Middle frontal gyrus (tissue), 1 donor: Measurements from ENCODE around the gene VPS45.
"Not testable (repeated sequence)": the region's sequence is repeated elsewhere in the genome, so short reads cannot be mapped to it uniquely, and the experiment has no call there.

Source experiments
- DNase-seq: peaks from one replicate; pipeline ENCODE4 v3.0.0-alpha.2; 2015; ENCODE audit warnings: low spot score; ENCODE audit errors: extremely low spot score

VPS45 gene

DNA sequence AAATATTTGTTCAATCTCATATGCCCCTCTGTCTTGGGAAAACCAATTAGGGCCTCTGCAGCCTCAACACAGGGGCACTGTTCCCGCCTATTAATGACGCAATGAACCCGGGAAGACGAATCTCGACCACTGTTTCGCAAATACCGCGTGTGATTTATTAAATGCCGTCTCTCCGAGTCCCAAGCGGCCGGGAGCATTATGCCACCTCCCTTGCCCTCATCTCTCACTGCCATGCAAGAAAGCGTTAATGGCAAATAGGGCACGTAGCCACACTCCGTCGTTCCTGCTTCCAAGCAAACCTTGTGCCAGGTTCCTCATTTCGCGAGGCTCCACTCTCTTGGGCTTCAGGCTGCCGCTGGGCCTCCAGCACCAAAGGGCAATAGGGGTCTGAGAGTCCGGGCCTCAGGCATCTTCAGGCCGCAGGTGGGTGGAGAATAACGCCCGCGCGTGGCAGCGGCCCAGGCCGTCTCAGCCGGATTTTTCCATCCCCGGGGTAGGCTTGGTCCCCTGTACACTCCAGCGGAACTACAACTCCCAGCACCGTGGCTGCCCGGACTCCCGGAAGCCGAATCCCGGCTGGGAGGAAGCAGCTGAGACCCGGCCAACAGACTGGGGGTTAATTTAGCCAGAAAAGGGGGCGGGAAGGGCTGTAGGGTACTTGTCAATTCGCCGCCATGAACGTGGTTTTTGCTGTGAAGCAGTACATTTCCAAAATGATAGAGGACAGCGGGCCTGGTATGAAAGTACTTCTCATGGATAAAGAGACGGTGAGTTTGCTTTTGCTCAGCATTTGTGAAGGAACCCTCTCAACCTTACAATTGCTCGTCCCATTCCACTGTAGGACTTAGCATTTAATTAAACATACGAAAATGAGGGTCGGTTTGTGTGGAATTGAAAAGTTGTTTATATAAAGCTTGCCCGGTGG, at the start of gene VPS45:
Gene VPS45 (plus strand): TSS at position 593 of the 925 bp plus-strand sequence. CDS start 82 bp downstream, at position 675.
- peak; percentile 80 for DNase-seq

- no peak for DNase-seq
Observed at GRCh38 chr1:150018165-150018564, 49.4 kb upstream of the VPS45 start.

DNA sequence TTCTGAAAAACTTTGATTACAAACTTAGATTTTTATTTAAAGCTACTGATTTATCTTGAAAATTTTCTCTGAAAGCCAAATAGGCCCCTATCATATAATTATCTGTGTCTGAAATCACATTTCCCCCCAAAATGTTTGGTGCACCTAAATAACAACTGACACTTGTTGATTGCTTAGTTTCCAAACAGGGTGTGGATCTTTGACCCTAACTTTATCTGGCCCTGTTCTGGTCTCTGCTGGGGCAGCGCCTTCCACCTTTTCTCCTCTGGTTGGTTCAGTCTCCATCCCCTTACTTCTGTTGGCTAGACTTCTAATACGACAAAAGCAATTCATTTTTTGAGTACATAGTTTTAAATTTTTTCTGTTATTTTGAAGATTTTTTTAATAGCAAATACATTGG, 46.9 kb upstream of the VPS45 start:
- DNase-seq: no peak

- DNase-seq: no peak
Observed at GRCh38 chr1:150021191-150021694, 46.3 kb upstream of the VPS45 start.

DNA sequence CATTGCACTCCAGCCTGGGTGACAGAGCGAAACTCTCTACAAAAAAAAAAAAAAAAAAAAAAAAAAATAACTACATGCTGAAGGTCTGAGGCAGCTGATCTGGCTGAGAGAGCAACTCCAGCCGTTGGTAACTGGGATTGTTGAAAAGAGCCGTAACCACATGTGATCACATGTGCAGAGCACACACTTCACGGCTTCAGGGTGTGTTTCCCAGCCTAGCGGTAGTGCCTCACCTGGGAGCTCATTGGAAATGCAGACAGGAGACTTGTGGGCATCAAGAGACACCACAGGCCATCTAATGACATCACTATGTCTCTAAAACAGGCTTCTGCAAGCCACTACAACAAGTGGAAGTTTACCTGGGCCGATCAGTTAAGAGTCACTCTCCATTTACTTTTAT, 45.2 kb upstream of the VPS45 start:
- no peak for DNase-seq

DNA sequence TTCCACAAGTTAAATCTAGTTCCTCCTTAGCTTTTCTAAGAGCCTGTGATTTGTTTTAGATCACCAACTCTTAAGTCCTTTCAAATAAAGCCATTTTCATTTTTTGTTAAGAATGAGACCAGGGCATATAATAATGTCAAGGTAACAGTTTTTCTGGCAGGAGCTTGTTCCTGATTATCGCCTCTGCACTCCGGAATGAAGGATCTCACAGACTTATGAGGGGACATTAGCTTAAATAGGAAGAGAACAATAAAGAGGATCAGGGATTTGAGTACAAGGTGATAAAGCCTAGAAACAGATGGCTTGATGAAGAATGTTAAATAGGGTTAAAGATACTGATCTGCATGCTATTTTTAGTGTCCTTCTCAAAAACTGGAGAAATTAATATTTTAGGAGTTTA, 43.4 kb upstream of the VPS45 start:
- no peak for DNase-seq

GRCh38 chr1:150028322-150028721, 39.3 kb upstream of the VPS45 start:
- no peak for DNase-seq

GRCh38 chr1:150034336-150034735, 33.2 kb upstream of the VPS45 start:
- no peak for DNase-seq

GRCh38 chr1:150049926-150050325, 17.6 kb upstream of the VPS45 start:
- DNase-seq: no peak

DNA sequence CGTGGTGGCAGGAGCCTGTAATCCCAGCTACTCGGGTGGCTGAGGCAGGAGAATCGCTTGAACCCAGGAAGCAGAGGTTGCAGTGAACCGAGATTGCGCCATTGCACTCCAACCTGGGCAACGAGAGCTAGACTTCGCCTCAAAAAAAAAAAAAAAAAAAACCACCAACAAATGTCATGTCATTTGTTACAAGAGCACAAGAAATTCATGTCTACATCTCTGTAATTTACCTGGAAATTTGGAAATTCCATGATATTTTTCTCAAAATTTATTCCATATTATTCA, 16.5 kb upstream of the VPS45 start:
- no peak for DNase-seq

- not testable (repeated sequence) for DNase-seq
Observed at GRCh38 chr1:150051905-150052412, 15.6 kb upstream of the VPS45 start.

DNA sequence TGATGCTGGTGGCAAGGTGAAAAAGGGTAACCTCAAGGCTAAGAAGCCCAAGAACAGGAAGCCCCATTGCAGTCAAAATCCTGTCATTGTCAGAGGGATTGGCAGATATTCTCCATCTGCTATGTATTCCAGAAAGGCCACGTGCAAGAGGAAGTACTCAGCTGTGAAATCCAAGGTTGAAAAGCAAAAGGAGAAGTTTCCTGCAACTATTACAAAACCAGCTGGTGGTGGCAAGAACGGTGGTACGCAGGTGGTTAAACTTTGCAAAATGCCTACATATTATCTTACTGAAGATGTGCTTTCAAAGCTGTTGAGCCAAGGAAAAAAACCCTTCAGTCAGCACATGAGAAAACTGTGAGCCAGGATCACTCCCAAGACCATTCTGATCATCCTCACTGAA, 13.7 kb upstream of the VPS45 start:
- no peak for DNase-seq

DNA sequence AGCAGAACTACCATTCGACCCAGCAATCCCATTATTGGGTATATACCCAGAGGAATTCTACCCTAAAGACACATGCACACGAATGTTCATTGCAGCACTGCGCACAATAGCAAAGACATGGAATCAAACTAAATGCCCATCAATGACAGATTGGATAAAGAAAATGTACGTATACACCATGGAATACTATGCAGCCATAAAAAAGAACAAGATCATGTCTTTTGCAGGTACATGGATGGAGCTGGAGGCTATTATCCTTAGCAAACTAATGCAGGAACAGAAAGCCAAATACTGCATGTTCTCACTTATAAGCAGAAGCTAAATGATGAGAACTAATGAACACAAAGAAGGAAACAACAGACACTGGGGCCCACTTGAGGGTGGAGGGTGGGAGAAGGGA, 12.1 kb upstream of the VPS45 start:
- DNase-seq: not testable (repeated sequence)

DNA sequence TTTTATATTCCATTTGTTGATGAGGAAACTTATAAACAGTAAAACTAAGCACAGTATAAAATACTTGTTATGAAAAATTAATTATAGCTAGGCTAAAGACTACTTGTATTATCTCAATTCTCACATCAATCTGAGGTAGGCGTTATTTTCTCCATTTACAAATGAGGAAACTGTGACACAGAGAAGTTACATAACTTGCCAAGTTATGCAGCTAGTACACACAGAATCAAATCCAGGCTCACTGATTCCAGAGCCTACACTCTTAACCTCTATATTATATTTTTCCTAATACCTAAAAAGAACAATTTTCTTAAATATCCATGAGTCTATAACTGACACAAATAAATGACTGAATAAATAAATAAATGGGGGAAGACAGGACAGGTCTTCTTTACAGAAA, 11.2 kb upstream of the VPS45 start:
- no peak for DNase-seq

DNA sequence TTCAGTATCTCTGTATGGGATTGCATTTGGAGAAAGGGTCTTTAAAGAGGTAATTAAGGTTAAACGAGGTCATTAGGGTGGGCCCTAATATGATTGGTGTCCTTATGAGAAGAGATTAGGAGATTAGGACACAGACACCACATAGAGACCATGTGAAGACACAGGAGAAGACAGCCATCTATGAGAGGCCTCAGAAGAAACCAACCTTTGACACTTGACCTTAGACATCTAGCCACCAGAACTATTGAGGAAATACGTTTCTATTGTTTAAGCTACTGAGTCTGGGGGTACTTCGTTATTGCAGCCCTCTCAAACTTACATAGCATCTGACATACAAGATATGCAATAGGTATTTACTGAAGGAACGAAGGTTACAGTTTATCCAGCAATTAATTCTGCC, 7.3 kb upstream of the VPS45 start:
- no peak for DNase-seq

GRCh38 chr1:150061632-150062101, 5.9 kb upstream of the VPS45 start:
- DNase-seq: no peak

DNA sequence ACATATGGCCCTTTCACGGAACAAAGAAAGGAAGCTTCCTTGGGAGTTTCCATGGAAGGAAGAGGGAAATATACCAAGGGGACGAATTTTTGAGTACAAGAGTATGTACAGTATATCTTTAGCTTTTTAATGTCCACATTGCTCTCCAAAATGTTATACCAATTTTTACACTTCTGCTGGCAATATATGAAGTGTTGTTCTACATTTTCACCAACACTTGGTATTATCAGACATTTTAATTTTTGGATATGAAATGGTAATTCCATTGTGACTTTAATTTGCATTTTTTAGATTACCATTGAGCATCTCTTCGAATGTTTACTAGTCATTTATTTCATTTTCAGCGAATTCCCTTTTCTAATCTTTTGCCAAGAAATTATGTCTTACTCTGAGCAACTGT, 5.5 kb upstream of the VPS45 start:
- DNase-seq: no peak

DNA sequence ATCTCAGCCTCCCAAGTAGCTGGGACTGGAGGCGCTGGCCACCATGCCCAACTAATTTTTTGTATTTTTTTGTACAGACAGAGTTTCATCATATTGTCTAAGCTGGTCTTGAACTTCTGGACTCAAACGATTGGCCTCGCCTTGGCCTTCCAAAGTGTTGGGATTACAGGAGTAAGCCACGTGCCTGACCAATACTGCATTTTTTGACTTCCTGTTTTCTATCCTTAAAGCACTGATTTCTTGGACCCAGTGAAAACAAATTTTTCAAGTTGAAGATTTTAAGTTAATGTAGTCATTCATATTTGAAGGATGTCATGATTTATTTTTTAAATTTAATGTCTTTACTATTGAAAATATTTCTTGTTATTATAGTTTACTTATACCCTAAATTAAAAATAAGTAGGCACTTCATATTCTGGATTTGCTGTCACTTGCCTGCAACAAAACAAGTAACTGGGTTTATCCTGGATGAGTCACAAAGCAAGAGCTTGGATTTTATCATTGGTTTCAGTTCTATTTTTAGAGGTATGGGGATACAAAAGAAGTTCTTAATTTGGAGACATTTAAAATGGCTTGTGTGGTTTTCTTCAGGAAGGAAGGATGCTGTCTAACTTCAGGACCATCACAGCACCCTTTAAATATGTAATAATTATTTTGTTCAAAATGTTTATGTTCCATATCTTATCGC, 2.2 kb upstream of the VPS45 start:
- no peak for DNase-seq

DNA sequence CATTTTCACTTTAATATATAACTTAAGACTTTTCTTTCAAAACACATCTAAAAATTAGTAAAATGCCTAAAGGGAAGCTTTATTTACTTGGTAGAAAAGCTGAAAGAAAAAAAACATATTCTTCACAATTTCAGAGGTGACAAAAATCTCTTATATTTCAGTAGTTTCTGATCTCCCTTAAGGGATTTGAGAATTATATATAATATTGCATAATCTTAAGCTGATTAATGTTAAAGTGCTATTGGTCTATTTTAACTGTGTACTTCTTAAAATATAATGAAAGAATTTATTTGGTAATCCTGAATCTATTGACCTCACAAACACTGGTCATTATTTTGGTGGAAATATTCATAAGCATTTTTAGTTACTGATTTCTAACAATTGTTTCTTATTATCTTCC, 1.2 kb upstream of the VPS45 start:
- no peak for DNase-seq

- DNase-seq: no peak
Observed at GRCh38 chr1:150066838-150067183, 765 bp upstream of the VPS45 start.

DNA sequence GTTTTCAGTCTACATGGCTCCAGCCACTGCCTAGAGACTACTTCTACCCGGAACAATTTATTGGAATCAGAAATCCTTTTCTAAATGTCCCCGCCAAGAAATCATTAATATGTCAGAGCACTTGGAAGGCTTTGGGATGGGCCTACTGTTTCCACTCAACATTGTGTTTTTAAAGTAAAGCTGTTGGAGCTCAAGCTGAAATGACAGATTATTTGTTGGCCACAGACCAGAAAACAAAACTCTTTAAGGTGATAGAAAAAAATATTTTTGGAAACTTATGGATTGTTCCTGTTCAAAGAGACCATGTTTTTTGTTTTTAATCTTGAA, 496 bp downstream of the VPS45 start:
- DNase-seq: no peak

DNA sequence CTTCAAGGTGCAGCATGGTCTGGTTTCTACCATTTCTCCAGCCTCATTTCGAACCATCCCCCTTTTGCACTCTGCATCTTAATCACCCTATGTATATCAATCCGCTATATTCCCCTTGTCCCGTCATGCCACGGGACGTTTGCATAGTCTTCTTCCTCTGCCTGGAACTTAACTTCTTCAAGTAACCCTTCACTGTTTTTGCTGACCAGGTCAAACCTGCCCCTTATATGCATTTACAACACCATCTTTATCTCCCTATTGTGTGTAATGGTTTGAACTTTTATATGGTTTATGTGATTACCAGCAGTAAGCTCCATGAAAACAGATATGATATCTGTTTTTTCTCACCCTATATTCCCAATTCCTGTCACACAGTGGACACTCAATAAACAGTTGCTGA, 2.3 kb downstream of the VPS45 start:
- no peak for DNase-seq

DNA sequence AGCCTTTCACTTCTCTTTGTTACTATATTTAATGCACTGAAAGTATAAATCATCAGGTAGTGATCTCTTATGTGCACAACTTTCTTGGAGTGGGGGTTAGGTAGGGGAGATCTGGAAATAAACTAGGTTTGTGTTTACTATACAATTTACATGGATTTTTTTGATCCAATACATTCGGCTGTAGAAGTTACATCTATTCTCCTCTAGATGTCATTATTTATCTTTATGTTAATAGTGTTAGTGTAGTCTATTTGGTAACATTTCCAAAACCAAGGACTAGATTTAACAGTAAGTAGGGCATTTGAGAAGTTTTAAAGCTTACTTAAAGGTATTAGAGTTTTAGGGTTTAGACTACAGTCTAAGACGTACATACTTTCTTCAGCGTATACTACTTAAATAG, 5.4 kb downstream of the VPS45 start:
- no peak for DNase-seq
